GM12878 (cell line): Measurements from ENCODE around the gene NIBAN1. TPM values are rescaled to one million over a fixed set of nuclear protein-coding genes. Genes with fewer than 3 reads are reported as not detected.
A peak's percentile ranks its signal among the peaks of the same experiment; 100 is the strongest.

Experiments used
- ATAC-seq: fragments of 200-7000 bp; cut with Tn5 transposase; 3 replicates; pipeline ENCODE4 v1.9.1; 2020; ENCODE audit warnings: mild to moderate bottlenecking, moderate library complexity
- BruUV-seq: library from RNA; stranded (reverse); fragments of 400-500 nt; replicated peaks from 2 replicates; lab custom pipeline; 2021; lab: Mats Ljungman, UMichigan
- CTCF ChIA-PET: fragments of 300-600 bp; sonication (Branson Sonifier 250); formaldehyde crosslinking; extraction: SDS; loops from one replicate; lab custom pipeline; 2021; ENCODE audit warnings: inconsistent platforms; lab: Yijun Ruan, JAX
- POLR2A ChIA-PET: fragments of 350-600 bp; formaldehyde crosslinking; extraction: SDS; loops from one replicate; lab custom pipeline; 2021; ENCODE audit warnings: inconsistent platforms; lab: Charles Lee
- RAD21 ChIA-PET: fragments of 300-600 bp; sonication (Branson Sonifier 250); formaldehyde crosslinking; loops from one replicate; lab custom pipeline; 2023; ENCODE audit warnings: antibody characterized with exemption; ENCODE audit not compliant: unreplicated experiment; lab: Charles Lee
- SMC1A ChIA-PET: fragments of 300-600 bp; sonication (Branson Sonifier 250); formaldehyde crosslinking; loops from one replicate; lab custom pipeline; 2023; ENCODE audit not compliant: unreplicated experiment, uncharacterized antibody; lab: Charles Lee
- DNase-seq: peaks from one replicate; pipeline ENCODE4 v3.0.0-alpha.2; 2011; ENCODE audit warnings: low read depth, low spot score
- FAIRE-seq: peaks from 3 replicates; lab custom pipeline; 2011; peaks lifted over from hg19 to GRCh38; lab: Jason Lieb, UNC
- H2AFZ ChIP-seq: 2 replicates; pipeline ENCODE4 v1.6.0; 2011; ENCODE audit warnings: low read depth, low read length, control low read depth; ENCODE audit not compliant: control insufficient read depth
- H3K27ac ChIP-seq: 2 replicates; pipeline ENCODE4 v1.5.1; 2011; ENCODE audit warnings: control low read depth; ENCODE audit not compliant: control insufficient read depth, insufficient read depth
- H3K27me3 ChIP-seq, 2 experiments: replicated peaks in 1 of 2; 2 replicates each; pipeline versions ENCODE4 v1.6.0 to v1.6.1; 2011; ENCODE audit warnings: low read length in 1 of 2; ENCODE audit not compliant: control insufficient read depth in 2 of 2, insufficient read depth in 2 of 2
- H3K36me3 ChIP-seq, 2 experiments: 2 replicates each; pipeline ENCODE4 v1.5.1; 2011; ENCODE audit warnings: low read length in 1 of 2; ENCODE audit not compliant: control insufficient read depth in 2 of 2, insufficient read depth in 2 of 2
- H3K4me1 ChIP-seq: 2 replicates; pipeline ENCODE4 v1.6.1; 2011; ENCODE audit warnings: mild to moderate bottlenecking, low read length, moderate library complexity, mixed read lengths; ENCODE audit not compliant: control insufficient read depth, insufficient read depth
- H3K4me2 ChIP-seq: 2 replicates; pipeline ENCODE4 v1.6.0; 2011; ENCODE audit warnings: control low read depth; ENCODE audit not compliant: control insufficient read depth, insufficient read depth
- H3K4me3 ChIP-seq: fragments of 200-600 bp; sonication (generic); 2 replicates; pipeline ENCODE4 v1.5.1; 2016
- H3K79me2 ChIP-seq: 2 replicates; pipeline ENCODE4 v1.6.0; 2011; ENCODE audit warnings: low read length; ENCODE audit not compliant: control insufficient read depth, insufficient read depth
- H3K9ac ChIP-seq: 2 replicates; pipeline ENCODE4 v1.8.0; 2011; ENCODE audit warnings: low read length, control low read depth, mixed read lengths; ENCODE audit not compliant: control insufficient read depth, insufficient read depth
- H3K9me3 ChIP-seq: replicated peaks from 3 replicates; pipeline ENCODE4 v1.5.1; 2011; ENCODE audit warnings: mild to moderate bottlenecking, low read length; ENCODE audit not compliant: control insufficient read depth, insufficient read depth
- H4K20me1 ChIP-seq: 2 replicates; pipeline ENCODE4 v1.6.0; 2011; ENCODE audit not compliant: control insufficient read depth, insufficient read depth
- ATF7 ChIP-seq: fragments of 450-650 bp; IDR thresholded peaks from 2 replicates; pipeline ENCODE4 v1.6.1; 2016; ENCODE audit warnings: low read depth, mild to moderate bottlenecking
- BCLAF1 ChIP-seq: fragments of 450-650 bp; IDR thresholded peaks from 2 replicates; pipeline ENCODE4 v1.6.1; 2017; ENCODE audit warnings: antibody characterized with exemption, mild to moderate bottlenecking, moderate library complexity
- CEBPB ChIP-seq, 2 experiments: fragments of 150-350 bp in 1 of 2; IDR thresholded peaks; 2 replicates each; pipeline ENCODE4 v1.6.1; 2012 to 2014; ENCODE audit warnings: low read depth in 2 of 2, low read length in 2 of 2, borderline replicate concordance in 1 of 2, inconsistent platforms in 1 of 2
- CHD4 ChIP-seq: fragments of 200-600 bp; sonication (generic); IDR thresholded peaks from 2 replicates; pipeline ENCODE4 v1.6.1; 2016; ENCODE audit warnings: mild to moderate bottlenecking
- CREM ChIP-seq: IDR thresholded peaks from 2 replicates; pipeline ENCODE4 v1.6.1; 2014; ENCODE audit warnings: antibody characterized with exemption, low read depth
- HCFC1 ChIP-seq: fragments of 150-350 bp; IDR thresholded peaks from 2 replicates; pipeline ENCODE4 v1.6.1; 2014; ENCODE audit warnings: low read length
- MEF2B ChIP-seq: fragments of 450-650 bp; IDR thresholded peaks from 2 replicates; pipeline ENCODE4 v1.6.1; 2018; ENCODE audit warnings: mild to moderate bottlenecking, moderate library complexity; ENCODE audit not compliant: partially characterized antibody, poor library complexity, severe bottlenecking
- POLR2AphosphoS5 ChIP-seq: IDR thresholded peaks from 2 replicates; pipeline ENCODE4 v1.6.1; 2011; ENCODE audit warnings: mild to moderate bottlenecking, low read length, inconsistent platforms
- PRDM15 ChIP-seq: fragments of 450-650 bp; formaldehyde crosslinking; IDR thresholded peaks from 2 replicates; pipeline ENCODE4 v1.4.0; 2020; ENCODE audit warnings: mild to moderate bottlenecking, moderate library complexity
- RUNX3 ChIP-seq: IDR thresholded peaks from 2 replicates; pipeline ENCODE4 v1.6.1; 2012; ENCODE audit warnings: low read length, inconsistent platforms
- SMAD5 ChIP-seq: IDR thresholded peaks from 2 replicates; pipeline ENCODE4 v1.6.1; 2016; ENCODE audit warnings: antibody characterized with exemption, low read depth
- TBL1XR1 ChIP-seq: IDR thresholded peaks from 2 replicates; pipeline ENCODE4 v1.6.1; 2012; ENCODE audit warnings: low read depth, low read length, improper control_type of control experiment
- TCF12 ChIP-seq: IDR thresholded peaks from 2 replicates; pipeline ENCODE4 v1.6.1; 2011; ENCODE audit warnings: low read depth, mild to moderate bottlenecking, low read length
- ZBTB11 ChIP-seq: fragments of 450-650 bp; formaldehyde crosslinking; IDR thresholded peaks from 2 replicates; pipeline ENCODE4 v1.5.0; 2022; ENCODE audit warnings: mild to moderate bottlenecking, missing genetic modification characterization
- ZSCAN29 ChIP-seq: fragments of 450-650 bp; IDR thresholded peaks from 2 replicates; pipeline ENCODE4 v1.6.1; 2017; ENCODE audit warnings: mild to moderate bottlenecking, moderate library complexity
- WGBS: methylation state at CpG from one replicate; pipeline ENCODE4 v1.1.6; 2016; ENCODE audit warnings: low lambda C conversion rate; ENCODE audit not compliant: insufficient replicate concordance, insufficient coverage; ENCODE audit errors: missing lambda C conversion rate; 5-methylcytosine and 5-hydroxymethylcytosine counted together
- in situ Hi-C: fragments of 300-500 bp; cut with MboI; formaldehyde crosslinking; loops from 9 replicates; pipeline ENCODE4 v1.14.3; 2018; ENCODE audit warnings: mixed read lengths
- intact Hi-C: fragments of 100-400 bp; cut with micrococcal nuclease; formaldehyde crosslinking; loops from one replicate; pipeline ENCODE4 v1.14.2; 2022; ENCODE audit not compliant: unreplicated experiment
- polyA plus RNA-seq, 11 experiments: library from polyadenylated mRNA; depleted of rRNA in 4 of 11; unstranded in 6 of 11; stranded (reverse) in 5 of 11; fragments of >200 nt; fragmentation: Nextera tagmentation in 4 of 11; fragmentation: Illumina TruSeq in 1 of 11; extraction: Ambion mirVana in 4 of 11; extraction: Trizol in 1 of 11; gene quantifications; 1 replicate in 1 of 11; 2 replicates in 10 of 11; pipeline versions ENCODE4 v1.2.1 to v1.2.3, GENCODE V29; 2011 to 2016; ENCODE audit warnings: inconsistent platforms in 2 of 11, missing spikeins in 2 of 11, low read depth in 1 of 11
- total RNA-seq, 4 experiments: library from RNA; depleted of rRNA in 3 of 4; stranded (reverse); fragments of >200 nt in 3 of 4; fragmentation: Illumina TruSeq in 1 of 4; extraction: Trizol in 1 of 4; gene quantifications; 2 replicates each; pipeline versions ENCODE4 v1.2.1 to v1.2.3, GENCODE V29; 2013 to 2021

The NIBAN1 gene
- total and polyA plus RNA-seq, 10 of the 15 experiments (the other 5 are each of a cell fraction or from before 2014, with no cell fraction given), result 11.2 to 67.8 (median 44.3) TPM

- WGBS, result 82% methylated on average over 3 of the region's 3 CpGs
- no peaks in the 10 kb centered on the region for H3K27me3 ChIP-seq
- no peaks in the 10 kb centered on the region for H3K36me3 ChIP-seq
- ATAC-seq (no peak), FAIRE-seq (peak; percentile 73), DNase-seq (no peak)
- ChIA-PET CTCF (no interaction called here), SMC1A (no interaction called here), POLR2A (interaction anchor here (0.6 kb wide), 1 partner anchor 9 kb away, joined by 7 read pairs; no protein-coding TSS in a partner anchor), RAD21 (no interaction called here)
- no peaks in the 10 kb centered on the region for H3K4me1 ChIP-seq
- H3K9ac ChIP-seq, result no peak overlapping the region
- H4K20me1 ChIP-seq, result no peaks in the 10 kb centered on the region
- in situ Hi-C loops (no loop called here), intact Hi-C loops (no loop called here)
- H3K4me3 ChIP-seq, result no peak overlapping the region
- H3K4me2 ChIP-seq, result no peak overlapping the region
- H2AFZ ChIP-seq, result no peak overlapping the region
- no peaks in the 10 kb centered on the region; the same call in 1 of the 3 replicates for H3K9me3 ChIP-seq
- no TSS peak for BruUV-seq
- H3K27ac ChIP-seq, result no peak overlapping the region
- H3K79me2 ChIP-seq, result no peaks in the 10 kb centered on the region; the same call in 1 of the 2 replicates
- TF ChIP-seq RUNX3 (no peak), MEF2B (no peak), HCFC1 (no peak), BCLAF1 (no peak), POLR2AphosphoS5 (no peak), ZBTB11 (CRISPR knock-in tag) (no peak), ZSCAN29 (no peak), CEBPB (IDR thresholded peaks at IDR 0.05; ENCODE audit: borderline replicate concordance in 1 of 2, low read depth in 2 of 2, low read length in 2 of 2) (no peak), TBL1XR1 (no peak), SMAD5 (no peak), TCF12 (no peak), CHD4 (no peak), ATF7 (no peak), PRDM15 (CRISPR knock-in tag) (no peak), CREM (no peak)
Observed at GRCh38 chr1:184929711-184930202, 44.6 kb downstream of the NIBAN1 start.
